HG02938 (cell line): ENCODE results near the gene UBL4A.
A peak's percentile ranks its signal among the peaks of the same experiment; 100 is the strongest.
"Not testable (repeated sequence)": the region's sequence is repeated elsewhere in the genome, so short reads cannot be mapped to it uniquely, and the experiment has no call there.

ENCODE experiments used
- ATAC-seq: cut with Tn5 transposase; IDR thresholded peaks from one replicate; pipeline ENCODE4 v1.9.1; 2021; ENCODE audit warnings: mild to moderate bottlenecking, moderate library complexity; ENCODE audit not compliant: unreplicated experiment

Gene UBL4A

GRCh38 chrX:154508384-154508745 is 21.9 kb upstream of the UBL4A start:
- ATAC-seq, result no peak

GRCh38 chrX:154507673-154508383 is 21.4 kb upstream of the UBL4A start:
- no peak for ATAC-seq

GRCh38 chrX:154506483-154507332 is 20.3 kb upstream of the UBL4A start:
- ATAC-seq, result no peak

GRCh38 chrX:154505734-154506133 is 19.3 kb upstream of the UBL4A start:
- ATAC-seq, result no peak

GRCh38 chrX:154502989-154503388 is 16.6 kb upstream of the UBL4A start:
- ATAC-seq, result no peak

GRCh38 chrX:154502098-154502497 is 15.7 kb upstream of the UBL4A start:
- ATAC-seq, result no peak

GRCh38 chrX:154501423-154501822 is 15.0 kb upstream of the UBL4A start:
- ATAC-seq, result not testable (repeated sequence)

GRCh38 chrX:154496591-154497137 is 10.2 kb upstream of the UBL4A start:
- not testable (repeated sequence) for ATAC-seq

GRCh38 chrX:154495472-154495922 is 9.1 kb upstream of the UBL4A start:
- no peak for ATAC-seq

- ATAC-seq, result no peak
Observed at GRCh38 chrX:154494715-154495114, 8.3 kb upstream of the UBL4A start.

GRCh38 chrX:154490414-154491083 is 4.1 kb upstream of the UBL4A start, which contains the start of gene SLC10A3:
SLC10A3 (minus strand) TSS chrX:154490629; CDS start chrX:154488940, 1,689 bp downstream.
- ATAC-seq, result peak; percentile 67

GRCh38 chrX:154490021-154490413 is 3.6 kb upstream of the UBL4A start:
- ATAC-seq, result peak; percentile 18

GRCh38 chrX:154489182-154489581 is 2.8 kb upstream of the UBL4A start:
- no peak for ATAC-seq

- no peak for ATAC-seq
Observed at GRCh38 chrX:154488336-154489075, 2.1 kb upstream of the UBL4A start.

- no peak for ATAC-seq
Observed at GRCh38 chrX:154487518-154488290, 1.3 kb upstream of the UBL4A start.

- ATAC-seq, result no peak
Observed at GRCh38 chrX:154486052-154486395, 391 bp downstream of the UBL4A start.

GRCh38 chrX:154485150-154486051 is 1.0 kb downstream of the UBL4A start:
- no peak for ATAC-seq

GRCh38 chrX:154484255-154485149 is 1.9 kb downstream of the UBL4A start:
- ATAC-seq, result no peak
